ENCODE data around the gene USP6.

GRCh38 chr17:5164436-5164835, 48.6 kb downstream of the USP6 start:
- TF ChIP-seq CTCF (IDR thresholded peaks at IDR 0.05; ENCODE audit: low read depth, low read length, missing input control) = no peak
- TF ChIP-seq ATF3 (IDR thresholded peaks at IDR 0.05) = no peak
- TF ChIP-seq JUND (IDR thresholded peaks at IDR 0.05) = no peak
